Measurements from ENCODE around the gene TMEM31. TPM values are rescaled to one million over a fixed set of nuclear protein-coding genes. Genes with fewer than 3 reads are reported as not detected.

The TMEM31 gene
- total RNA-seq, 2 experiments from 2014 or later, result not detected

DNA sequence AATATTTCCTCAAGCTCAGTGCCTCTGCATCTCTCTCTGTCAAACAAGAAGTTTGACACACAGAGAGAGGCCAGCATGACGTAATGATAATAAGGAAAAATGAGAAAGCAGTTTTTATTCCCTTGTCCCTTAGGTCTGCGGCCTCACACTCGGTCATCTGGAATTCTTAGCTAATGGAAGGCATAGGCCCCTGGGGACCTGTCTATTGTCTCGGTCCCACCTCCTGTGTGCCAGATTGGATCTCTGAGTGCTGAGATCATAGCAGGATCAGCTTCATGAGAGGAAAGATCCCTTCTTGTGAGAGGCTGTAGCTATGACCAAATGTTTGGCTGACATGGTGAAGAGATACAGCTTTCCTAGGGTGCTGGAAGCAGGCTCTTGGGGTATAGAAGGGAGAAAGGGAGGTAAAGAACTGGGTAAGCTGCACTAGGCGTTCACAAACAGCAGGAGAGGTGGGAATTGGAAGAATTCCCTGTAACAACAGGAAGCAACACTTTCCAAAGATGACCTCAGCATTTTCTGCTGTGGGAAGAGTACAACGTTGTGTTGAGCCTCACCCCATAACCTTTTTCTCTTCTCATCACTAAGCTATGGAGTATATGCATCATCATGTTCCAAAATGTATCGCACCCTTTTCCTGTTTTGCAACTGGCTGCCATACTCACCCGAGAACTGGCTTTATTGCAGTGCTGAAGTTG, 20.2 kb downstream of the TMEM31 start:
- no peaks in the 10 kb centered on the region for H3K36me3 Mint-ChIP-seq (ENCODE audit: low read depth)
- ChIA-PET CTCF (no interaction called here), POLR2A (no interaction called here)
- Histone ChIP-seq H3K4me1 (ENCODE audit: insufficient read depth, low read length) (no peaks in the 10 kb centered on the region), H3K27ac (ENCODE audit: low read depth in 1 of 2, low read length in 2 of 2) (no peak overlapping the region), H3K9me3 (ENCODE audit: control insufficient read depth in 1 of 2, insufficient read depth in 1 of 2, low read length in 2 of 2) (no peaks in the 10 kb centered on the region), H3K27me3 (ENCODE audit: control insufficient read depth in 1 of 2, insufficient read depth in 2 of 2, low read length in 2 of 2) (peaks cover 0 to 3% of the 10 kb centered on the region in 2 experiments), H3K4me3 (ENCODE audit: low read length) (no peak overlapping the region), H3K36me3 (ENCODE audit: insufficient read depth, low read length) (no peaks in the 10 kb centered on the region)
- no peaks in the 10 kb centered on the region for H3K9me3 Mint-ChIP-seq
- H3K4me1 Mint-ChIP-seq (ENCODE audit: low read depth), result no peaks in the 10 kb centered on the region
- no peak overlapping the region for H3K27ac Mint-ChIP-seq
- ATAC-seq (ENCODE audit: poor library complexity) (no peak), DNase-seq (no peak)
- H3K4me3 Mint-ChIP-seq, result no peak overlapping the region
- no peaks in the 10 kb centered on the region for H3K27me3 Mint-ChIP-seq
- intact Hi-C loops (cut with DNase I, micrococcal nuclease), result no loop called here
- TF ChIP-seq, protein P1, sequence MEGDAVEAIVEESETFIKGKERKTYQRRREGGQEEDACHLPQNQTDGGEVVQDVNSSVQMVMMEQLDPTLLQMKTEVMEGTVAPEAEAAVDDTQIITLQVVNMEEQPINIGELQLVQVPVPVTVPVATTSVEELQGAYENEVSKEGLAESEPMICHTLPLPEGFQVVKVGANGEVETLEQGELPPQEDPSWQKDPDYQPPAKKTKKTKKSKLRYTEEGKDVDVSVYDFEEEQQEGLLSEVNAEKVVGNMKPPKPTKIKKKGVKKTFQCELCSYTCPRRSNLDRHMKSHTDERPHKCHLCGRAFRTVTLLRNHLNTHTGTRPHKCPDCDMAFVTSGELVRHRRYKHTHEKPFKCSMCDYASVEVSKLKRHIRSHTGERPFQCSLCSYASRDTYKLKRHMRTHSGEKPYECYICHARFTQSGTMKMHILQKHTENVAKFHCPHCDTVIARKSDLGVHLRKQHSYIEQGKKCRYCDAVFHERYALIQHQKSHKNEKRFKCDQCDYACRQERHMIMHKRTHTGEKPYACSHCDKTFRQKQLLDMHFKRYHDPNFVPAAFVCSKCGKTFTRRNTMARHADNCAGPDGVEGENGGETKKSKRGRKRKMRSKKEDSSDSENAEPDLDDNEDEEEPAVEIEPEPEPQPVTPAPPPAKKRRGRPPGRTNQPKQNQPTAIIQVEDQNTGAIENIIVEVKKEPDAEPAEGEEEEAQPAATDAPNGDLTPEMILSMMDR (IDR thresholded peaks at IDR 0.05), result no peak

DNA sequence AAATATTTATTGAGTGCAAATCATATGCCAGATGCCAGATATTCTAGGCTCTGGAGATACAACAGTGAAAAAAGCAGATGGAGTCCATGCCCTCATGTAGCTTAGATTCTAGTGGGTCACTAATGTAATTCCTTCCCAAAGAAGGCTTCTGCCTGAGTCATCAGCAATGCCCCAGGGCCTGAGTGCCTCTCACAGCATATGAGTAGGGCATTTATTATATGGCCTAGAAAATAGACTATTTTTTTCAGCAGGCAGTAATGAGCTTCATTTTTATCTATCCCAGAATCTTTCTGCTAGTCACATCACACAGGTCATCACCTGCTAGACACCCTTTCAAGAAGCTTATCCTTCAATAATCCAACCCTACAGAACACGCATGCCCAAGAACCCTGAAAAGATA, 22.3 kb downstream of the TMEM31 start:
- H3K27ac Mint-ChIP-seq, result no peak overlapping the region
- ChIA-PET CTCF (no interaction called here), POLR2A (no interaction called here)
- TF ChIP-seq, protein P1 (IDR thresholded peaks at IDR 0.05), result no peak
- Histone ChIP-seq H3K4me1 (ENCODE audit: insufficient read depth, low read length) (no peaks in the 10 kb centered on the region), H3K9me3 (ENCODE audit: control insufficient read depth in 1 of 2, insufficient read depth in 1 of 2, low read length in 2 of 2) (no peaks in the 10 kb centered on the region), H3K27me3 (ENCODE audit: control insufficient read depth in 1 of 2, insufficient read depth in 2 of 2, low read length in 2 of 2) (peaks cover 0 to 3% of the 10 kb centered on the region in 2 experiments), H3K4me3 (ENCODE audit: low read length) (no peak overlapping the region), H3K36me3 (ENCODE audit: insufficient read depth, low read length) (no peaks in the 10 kb centered on the region), H3K27ac (ENCODE audit: low read depth in 1 of 2, low read length in 2 of 2) (no peak overlapping the region)
- no peaks in the 10 kb centered on the region for H3K4me1 Mint-ChIP-seq (ENCODE audit: low read depth)
- ATAC-seq (ENCODE audit: poor library complexity), result no peak
- intact Hi-C loops (cut with DNase I, micrococcal nuclease), result no loop called here
- no peaks in the 10 kb centered on the region for H3K27me3 Mint-ChIP-seq
- no peaks in the 10 kb centered on the region for H3K36me3 Mint-ChIP-seq (ENCODE audit: low read depth)
- H3K9me3 Mint-ChIP-seq, result no peaks in the 10 kb centered on the region
- no peak for DNase-seq
- no peak overlapping the region for H3K4me3 Mint-ChIP-seq

DNA sequence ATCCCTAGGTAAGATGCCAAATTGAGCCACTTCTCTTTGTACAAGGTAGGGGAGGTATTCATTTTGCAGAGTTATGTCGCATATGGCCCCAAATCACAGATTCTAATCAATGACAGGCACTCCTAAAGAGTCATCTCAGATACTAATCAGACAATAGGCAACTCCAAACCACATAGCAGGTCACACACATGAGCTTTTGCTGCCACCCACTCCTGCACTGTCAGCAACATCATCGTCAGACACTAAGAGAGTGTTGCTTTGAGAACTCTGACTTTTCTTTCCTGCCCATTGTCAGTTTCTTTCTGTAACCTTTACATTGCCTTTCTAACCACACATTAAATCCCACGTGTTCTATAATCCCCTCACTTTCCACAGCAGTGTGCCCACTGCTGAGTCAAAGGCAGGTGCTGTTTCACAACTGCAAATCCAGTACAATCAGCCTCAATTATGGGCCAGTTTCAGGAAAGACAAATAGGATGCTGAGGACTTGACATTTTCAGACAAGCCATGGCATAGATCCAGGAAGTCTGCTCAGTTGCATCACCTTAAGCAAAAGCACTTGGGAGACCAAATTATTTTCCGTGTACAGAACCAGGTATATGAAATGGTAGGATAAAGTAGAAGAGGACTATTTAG, 23.5 kb downstream of the TMEM31 start:
- ChIA-PET POLR2A (no interaction called here), CTCF (no interaction called here)
- Mint-ChIP-seq H3K36me3 (ENCODE audit: low read depth) (no peaks in the 10 kb centered on the region), H3K4me1 (ENCODE audit: low read depth) (no peaks in the 10 kb centered on the region), H3K9me3 (no peaks in the 10 kb centered on the region), H3K27me3 (no peaks in the 10 kb centered on the region), H3K4me3 (no peak overlapping the region), H3K27ac (no peak overlapping the region)
- intact Hi-C loops (cut with DNase I, micrococcal nuclease), result no loop called here
- no peak overlapping the region for H3K27ac ChIP-seq (ENCODE audit: low read depth in 1 of 2, low read length in 2 of 2)
- H3K4me3 ChIP-seq (ENCODE audit: low read length), result no peak overlapping the region
- no peak for ATAC-seq (ENCODE audit: poor library complexity)
- no peaks in the 10 kb centered on the region for H3K4me1 ChIP-seq (ENCODE audit: insufficient read depth, low read length)
- TF ChIP-seq, protein P1 (IDR thresholded peaks at IDR 0.05), result no peak
- peaks cover 0 to 3% of the 10 kb centered on the region in 2 experiments for H3K27me3 ChIP-seq (ENCODE audit: control insufficient read depth in 1 of 2, insufficient read depth in 2 of 2, low read length in 2 of 2)
- H3K9me3 ChIP-seq (ENCODE audit: control insufficient read depth in 1 of 2, insufficient read depth in 1 of 2, low read length in 2 of 2), result no peaks in the 10 kb centered on the region
- H3K36me3 ChIP-seq (ENCODE audit: insufficient read depth, low read length), result no peaks in the 10 kb centered on the region
- no peak for DNase-seq
